ENCODE measurements around the gene WIPF1. TPM values are rescaled to one million over a fixed set of nuclear protein-coding genes. Genes with fewer than 3 reads are reported as not detected.

The WIPF1 gene
- total RNA-seq, 3 donors from 2014 or later (not counting 1 experiment from before 2014, with no cell fraction given): 508 to 640 (median 555) TPM

DNA sequence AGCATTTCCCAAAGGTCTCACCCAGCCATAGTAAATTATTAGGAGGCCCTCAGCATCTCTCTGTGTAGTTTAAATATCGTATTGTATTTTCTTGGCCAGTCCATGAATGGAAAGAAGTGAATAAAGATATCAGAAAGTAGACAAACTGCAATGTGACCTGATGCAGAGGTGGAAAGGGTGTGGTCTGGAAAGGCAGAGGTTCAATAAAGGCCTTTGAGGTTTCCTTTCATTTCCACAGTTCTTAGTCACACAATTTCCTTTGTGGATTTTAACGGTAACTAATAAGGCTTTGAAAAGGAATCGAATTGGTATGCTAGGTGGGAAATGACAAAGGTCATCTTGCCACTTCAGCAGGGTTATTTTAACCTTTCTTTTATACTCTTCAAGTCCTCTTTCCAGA, 20.1 kb upstream of the WIPF1 start:
- ATAC-seq (no peak), DNase-seq (no peak)
- peak overlapping the region; percentile 73 for H3K27ac Mint-ChIP-seq
- TF ChIP-seq, protein P1, sequence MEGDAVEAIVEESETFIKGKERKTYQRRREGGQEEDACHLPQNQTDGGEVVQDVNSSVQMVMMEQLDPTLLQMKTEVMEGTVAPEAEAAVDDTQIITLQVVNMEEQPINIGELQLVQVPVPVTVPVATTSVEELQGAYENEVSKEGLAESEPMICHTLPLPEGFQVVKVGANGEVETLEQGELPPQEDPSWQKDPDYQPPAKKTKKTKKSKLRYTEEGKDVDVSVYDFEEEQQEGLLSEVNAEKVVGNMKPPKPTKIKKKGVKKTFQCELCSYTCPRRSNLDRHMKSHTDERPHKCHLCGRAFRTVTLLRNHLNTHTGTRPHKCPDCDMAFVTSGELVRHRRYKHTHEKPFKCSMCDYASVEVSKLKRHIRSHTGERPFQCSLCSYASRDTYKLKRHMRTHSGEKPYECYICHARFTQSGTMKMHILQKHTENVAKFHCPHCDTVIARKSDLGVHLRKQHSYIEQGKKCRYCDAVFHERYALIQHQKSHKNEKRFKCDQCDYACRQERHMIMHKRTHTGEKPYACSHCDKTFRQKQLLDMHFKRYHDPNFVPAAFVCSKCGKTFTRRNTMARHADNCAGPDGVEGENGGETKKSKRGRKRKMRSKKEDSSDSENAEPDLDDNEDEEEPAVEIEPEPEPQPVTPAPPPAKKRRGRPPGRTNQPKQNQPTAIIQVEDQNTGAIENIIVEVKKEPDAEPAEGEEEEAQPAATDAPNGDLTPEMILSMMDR (IDR thresholded peaks at IDR 0.05): no peak
- H3K27me3 Mint-ChIP-seq (ENCODE audit: low read depth in 2 of 2): no peaks in the 10 kb centered on the region
- Histone ChIP-seq H3K4me1 (ENCODE audit: control insufficient read depth, insufficient read depth, low read length) (peaks cover 22% of the 10 kb centered on the region), H3K9me3 (ENCODE audit: control insufficient read depth, insufficient read depth, low read length) (no peaks in the 10 kb centered on the region), H3K27me3 (ENCODE audit: control insufficient read depth, insufficient read depth, low read length) (no peaks in the 10 kb centered on the region), H3K36me3 (ENCODE audit: control insufficient read depth, insufficient read depth, low read length) (peaks cover 13% of the 10 kb centered on the region), H3K27ac (ENCODE audit: low read length) (no peak overlapping the region), H3K4me3 (ENCODE audit: low read length) (no peak overlapping the region)
- peak overlapping the region; percentile 2 for H3K4me3 Mint-ChIP-seq
- 93% methylated on average over 1 of the region's 3 CpGs for WGBS (ENCODE audit: insufficient coverage)
- H3K4me1 Mint-ChIP-seq: peaks cover 57 to 64% of the 10 kb centered on the region in 2 donors
- H3K36me3 Mint-ChIP-seq: peaks cover 12% of the 10 kb centered on the region
- intact Hi-C loops (cut with micrococcal nuclease): no loop called here
- no peaks in the 10 kb centered on the region for H3K9me3 Mint-ChIP-seq

DNA sequence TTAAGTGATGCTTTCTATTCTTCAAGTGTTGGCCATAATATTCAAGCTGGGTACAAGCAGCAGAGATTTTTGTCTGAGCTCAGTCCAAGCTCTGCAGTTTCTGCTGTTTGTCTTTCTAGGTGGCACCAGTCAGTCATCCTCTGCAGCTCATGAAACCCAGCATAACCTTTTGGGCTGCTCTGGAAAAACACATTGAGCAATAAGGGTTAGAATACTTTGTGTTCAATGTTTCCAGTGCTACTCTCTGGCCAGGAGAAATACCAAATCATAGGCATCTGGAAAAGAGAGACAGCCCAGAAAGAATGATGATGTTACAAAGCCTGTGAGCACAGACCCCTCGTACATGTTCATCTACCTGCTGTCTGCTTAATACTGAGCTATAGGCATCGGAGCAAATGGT, 19.5 kb upstream of the WIPF1 start:
- H3K4me3 ChIP-seq (ENCODE audit: low read length): no peak overlapping the region
- intact Hi-C loops (cut with micrococcal nuclease): no loop called here
- H3K9me3 ChIP-seq (ENCODE audit: control insufficient read depth, insufficient read depth, low read length): no peaks in the 10 kb centered on the region
- Mint-ChIP-seq H3K27me3 (ENCODE audit: low read depth in 2 of 2) (no peaks in the 10 kb centered on the region), H3K27ac (peak overlapping the region; percentile 73), H3K4me1 (peaks cover 60 to 67% of the 10 kb centered on the region in 2 donors), H3K36me3 (peaks cover 12% of the 10 kb centered on the region), H3K9me3 (no peaks in the 10 kb centered on the region), H3K4me3 (peak overlapping the region; percentile 2)
- H3K27me3 ChIP-seq (ENCODE audit: control insufficient read depth, insufficient read depth, low read length): no peaks in the 10 kb centered on the region
- H3K27ac ChIP-seq (ENCODE audit: low read length): no peak overlapping the region
- DNase-seq: no peak
- WGBS (ENCODE audit: insufficient coverage): 95% methylated on average over 2 of the region's 2 CpGs
- H3K36me3 ChIP-seq (ENCODE audit: control insufficient read depth, insufficient read depth, low read length): peaks cover 11% of the 10 kb centered on the region
- H3K4me1 ChIP-seq (ENCODE audit: control insufficient read depth, insufficient read depth, low read length): peaks cover 22% of the 10 kb centered on the region
- no peak for ATAC-seq
- TF ChIP-seq, protein P1 (IDR thresholded peaks at IDR 0.05): no peak

DNA sequence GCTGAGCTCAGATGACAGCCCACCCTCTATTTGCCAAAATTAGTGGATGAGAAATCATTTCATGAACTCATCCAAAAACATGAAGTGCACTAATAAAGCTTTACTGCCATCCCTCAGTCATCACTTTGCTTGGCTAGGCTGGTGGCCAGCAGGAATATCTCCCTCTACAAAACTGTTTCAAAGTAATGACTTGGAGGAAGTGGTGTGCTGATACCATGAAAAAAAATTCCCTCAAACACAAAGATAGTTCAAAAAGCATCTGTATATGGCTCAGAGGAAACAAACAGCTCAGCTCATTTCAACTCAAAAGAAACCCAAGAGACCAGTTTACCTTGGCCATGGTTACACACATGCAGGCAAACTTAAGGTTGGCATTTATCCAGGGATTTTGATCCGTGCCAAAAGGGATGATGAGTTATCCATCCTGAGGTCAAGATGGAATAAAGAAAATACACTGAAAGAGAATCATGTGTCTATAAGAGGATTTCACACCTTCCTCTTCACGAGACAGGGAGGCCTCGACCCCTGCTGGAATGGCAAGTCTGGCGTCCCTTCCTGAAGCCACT, 18.4 kb upstream of the WIPF1 start:
- peaks cover 12% of the 10 kb centered on the region for H3K36me3 Mint-ChIP-seq

More for the DNA sequence above, 18.4 kb upstream of the WIPF1 start:
- intact Hi-C loops (cut with micrococcal nuclease): no loop called here
- Histone ChIP-seq H3K4me3 (ENCODE audit: low read length) (no peak overlapping the region), H3K9me3 (ENCODE audit: control insufficient read depth, insufficient read depth, low read length) (no peaks in the 10 kb centered on the region), H3K27ac (ENCODE audit: low read length) (peak overlapping the region; percentile 28), H3K27me3 (ENCODE audit: control insufficient read depth, insufficient read depth, low read length) (no peaks in the 10 kb centered on the region), H3K4me1 (ENCODE audit: control insufficient read depth, insufficient read depth, low read length) (peaks cover 28% of the 10 kb centered on the region), H3K36me3 (ENCODE audit: control insufficient read depth, insufficient read depth, low read length) (peaks cover 5% of the 10 kb centered on the region)
- Mint-ChIP-seq H3K27me3 (ENCODE audit: low read depth in 2 of 2) (no peaks in the 10 kb centered on the region), H3K4me1 (peaks cover 70 to 71% of the 10 kb centered on the region in 2 donors), H3K27ac (peak overlapping the region; percentile 64 to 73), H3K4me3 (no peak overlapping the region), H3K9me3 (no peaks in the 10 kb centered on the region)
- ATAC-seq: no peak
- 74% methylated on average over 4 of the region's 4 CpGs for WGBS (ENCODE audit: insufficient coverage)
- TF ChIP-seq, protein P1 (IDR thresholded peaks at IDR 0.05): no peak
- DNase-seq: peak in 1 of 2 donors; percentile 47
